ENCODE results near the gene AVPI1. TPM values are rescaled to one million over a fixed set of nuclear protein-coding genes. Genes with fewer than 3 reads are reported as not detected.
"Not testable (repeated sequence)": the region's sequence is repeated elsewhere in the genome, so short reads cannot be mapped to it uniquely, and the experiment has no call there.

AVPI1 gene
- total RNA-seq, 1 donor from 2014 or later, result 6.5 TPM

DNA sequence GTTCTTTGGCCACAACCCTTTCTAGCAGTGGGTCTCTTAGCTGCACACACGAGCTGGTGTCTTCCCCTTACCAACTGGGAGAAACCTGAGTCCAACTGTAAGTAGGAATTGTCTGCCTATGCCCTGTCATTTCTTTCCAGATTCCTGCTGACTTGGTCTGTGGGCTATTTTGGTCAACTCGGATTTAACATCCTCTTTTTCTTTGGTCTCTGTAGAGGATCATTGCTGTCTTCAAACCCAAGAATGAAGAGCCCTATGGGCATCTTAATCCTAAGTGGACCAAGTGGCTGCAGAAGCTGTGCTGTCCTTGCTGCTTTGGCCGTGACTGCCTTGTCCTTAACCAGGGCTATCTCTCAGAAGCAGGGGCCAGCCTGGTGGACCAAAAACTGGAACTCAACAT, 36.3 kb downstream of the AVPI1 start:
- TF ChIP-seq, protein P1, sequence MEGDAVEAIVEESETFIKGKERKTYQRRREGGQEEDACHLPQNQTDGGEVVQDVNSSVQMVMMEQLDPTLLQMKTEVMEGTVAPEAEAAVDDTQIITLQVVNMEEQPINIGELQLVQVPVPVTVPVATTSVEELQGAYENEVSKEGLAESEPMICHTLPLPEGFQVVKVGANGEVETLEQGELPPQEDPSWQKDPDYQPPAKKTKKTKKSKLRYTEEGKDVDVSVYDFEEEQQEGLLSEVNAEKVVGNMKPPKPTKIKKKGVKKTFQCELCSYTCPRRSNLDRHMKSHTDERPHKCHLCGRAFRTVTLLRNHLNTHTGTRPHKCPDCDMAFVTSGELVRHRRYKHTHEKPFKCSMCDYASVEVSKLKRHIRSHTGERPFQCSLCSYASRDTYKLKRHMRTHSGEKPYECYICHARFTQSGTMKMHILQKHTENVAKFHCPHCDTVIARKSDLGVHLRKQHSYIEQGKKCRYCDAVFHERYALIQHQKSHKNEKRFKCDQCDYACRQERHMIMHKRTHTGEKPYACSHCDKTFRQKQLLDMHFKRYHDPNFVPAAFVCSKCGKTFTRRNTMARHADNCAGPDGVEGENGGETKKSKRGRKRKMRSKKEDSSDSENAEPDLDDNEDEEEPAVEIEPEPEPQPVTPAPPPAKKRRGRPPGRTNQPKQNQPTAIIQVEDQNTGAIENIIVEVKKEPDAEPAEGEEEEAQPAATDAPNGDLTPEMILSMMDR (IDR thresholded peaks at IDR 0.05), result no peak
- Mint-ChIP-seq H3K27ac (ENCODE audit: unreplicated experiment) (peak overlapping the region; percentile 93), H3K27me3 (ENCODE audit: low read depth) (no peaks in the 10 kb centered on the region), H3K4me3 (ENCODE audit: unreplicated experiment) (no peak overlapping the region), H3K4me1 (ENCODE audit: low read depth) (peaks cover 41% of the 10 kb centered on the region), H3K36me3 (ENCODE audit: low read depth) (peaks cover 14% of the 10 kb centered on the region), H3K9me3 (ENCODE audit: low read depth) (no peaks in the 10 kb centered on the region)
- DNase-seq (ENCODE audit: low spot score), result no peak

DNA sequence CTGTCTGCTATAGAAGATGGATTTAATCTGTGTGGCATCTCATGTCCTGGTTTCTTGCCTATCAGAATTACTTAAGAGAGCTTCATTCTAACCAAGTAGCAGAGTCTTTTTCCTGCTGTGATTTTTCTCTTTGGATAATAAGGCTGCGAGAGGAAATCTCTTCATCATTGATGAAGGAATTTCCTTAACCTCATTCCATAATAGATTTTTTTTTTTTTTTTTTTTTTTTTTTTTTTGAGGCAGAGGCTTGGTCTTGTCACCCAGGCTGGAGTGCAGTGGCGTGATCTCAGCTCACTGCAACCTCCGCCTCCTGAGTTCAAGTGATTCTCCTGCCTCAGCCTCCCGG, 37.7 kb downstream of the AVPI1 start:
- H3K27ac Mint-ChIP-seq (ENCODE audit: unreplicated experiment), result peak overlapping the region; percentile 93
- peak overlapping the region; percentile 1 for H3K4me3 Mint-ChIP-seq (ENCODE audit: unreplicated experiment)
- not testable (repeated sequence) for DNase-seq (ENCODE audit: low spot score); H3K9me3 Mint-ChIP-seq (ENCODE audit: low read depth); H3K27me3 Mint-ChIP-seq (ENCODE audit: low read depth)
- H3K36me3 Mint-ChIP-seq (ENCODE audit: low read depth), result peaks cover 16% of the 10 kb centered on the region
- H3K4me1 Mint-ChIP-seq (ENCODE audit: low read depth), result peaks cover 41% of the 10 kb centered on the region

DNA sequence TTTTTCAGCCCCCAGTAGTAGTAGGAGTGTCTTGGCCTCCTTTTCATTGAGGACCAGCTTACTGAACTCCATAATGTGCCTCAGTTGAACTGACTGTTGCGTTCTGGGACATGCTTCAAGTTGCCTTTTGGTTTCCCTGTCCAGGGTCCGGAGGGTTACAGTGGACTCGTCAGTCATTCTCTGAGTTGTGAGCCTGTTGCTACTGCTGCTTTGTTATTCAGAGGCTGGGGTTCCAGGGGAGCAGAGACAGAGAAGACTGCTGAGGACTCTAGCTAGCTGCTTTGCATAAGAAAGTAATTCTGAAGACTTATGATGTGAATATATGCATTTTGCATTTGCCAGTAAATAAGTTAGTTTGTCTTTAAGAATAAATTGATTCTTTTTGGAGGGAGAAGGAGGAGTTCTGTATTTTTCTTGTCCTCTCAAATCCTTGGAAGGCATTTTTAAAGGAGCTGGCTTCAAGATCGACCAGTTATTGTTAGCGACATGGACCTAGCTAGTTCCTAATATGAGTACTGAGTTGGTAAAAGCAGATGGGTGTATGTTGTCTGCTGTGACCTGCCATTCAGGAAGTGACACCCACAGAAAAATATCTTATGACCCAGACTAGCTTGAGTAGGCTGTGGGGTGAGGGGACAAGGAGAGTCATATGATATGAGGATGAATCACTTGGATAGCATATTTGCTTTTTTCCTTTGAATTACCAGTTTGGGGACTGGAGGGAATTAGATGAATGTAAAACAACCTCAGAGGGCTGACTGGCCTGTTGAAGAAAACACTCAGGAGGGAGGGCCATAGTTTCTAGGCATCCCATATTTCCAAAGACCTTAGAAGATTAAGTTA, 38.3 kb downstream of the AVPI1 start:
- Mint-ChIP-seq H3K9me3 (ENCODE audit: low read depth) (no peaks in the 10 kb centered on the region), H3K36me3 (ENCODE audit: low read depth) (peaks cover 13% of the 10 kb centered on the region), H3K27ac (ENCODE audit: unreplicated experiment) (peak overlapping the region; percentile 93), H3K4me3 (ENCODE audit: unreplicated experiment) (peak overlapping the region; percentile 1), H3K27me3 (ENCODE audit: low read depth) (no peaks in the 10 kb centered on the region), H3K4me1 (ENCODE audit: low read depth) (peaks cover 41% of the 10 kb centered on the region)
- no peak for DNase-seq (ENCODE audit: low spot score)
- TF ChIP-seq, protein P1 (IDR thresholded peaks at IDR 0.05), result no peak

- H3K36me3 Mint-ChIP-seq (ENCODE audit: low read depth), result peaks cover 4% of the 10 kb centered on the region
- peak overlapping the region; percentile 93 for H3K27ac Mint-ChIP-seq (ENCODE audit: unreplicated experiment)
- H3K9me3 Mint-ChIP-seq (ENCODE audit: low read depth), result no peaks in the 10 kb centered on the region
Observed at GRCh38 chr10:97647556-97647955, 39.5 kb downstream of the AVPI1 start.

GRCh38 chr10:97644936-97645335, 42.1 kb downstream of the AVPI1 start:
- no peak overlapping the region for H3K27ac Mint-ChIP-seq (ENCODE audit: unreplicated experiment)
- H3K36me3 Mint-ChIP-seq (ENCODE audit: low read depth), result peaks cover 4% of the 10 kb centered on the region
- TF ChIP-seq, protein P1 (IDR thresholded peaks at IDR 0.05), result no peak
- H3K4me3 Mint-ChIP-seq (ENCODE audit: unreplicated experiment), result no peak overlapping the region
- H3K9me3 Mint-ChIP-seq (ENCODE audit: low read depth), result no peaks in the 10 kb centered on the region
- peaks cover 49% of the 10 kb centered on the region for H3K4me1 Mint-ChIP-seq (ENCODE audit: low read depth)
- DNase-seq (ENCODE audit: low spot score), result no peak
- no peaks in the 10 kb centered on the region for H3K27me3 Mint-ChIP-seq (ENCODE audit: low read depth)

More at GRCh38 chr10:97647556-97647955, 39.5 kb downstream of the AVPI1 start:
- H3K4me1 Mint-ChIP-seq (ENCODE audit: low read depth), result peaks cover 45% of the 10 kb centered on the region
- no peaks in the 10 kb centered on the region for H3K27me3 Mint-ChIP-seq (ENCODE audit: low read depth)
- TF ChIP-seq, protein P1 (IDR thresholded peaks at IDR 0.05), result no peak
- DNase-seq (ENCODE audit: low spot score), result no peak
- H3K4me3 Mint-ChIP-seq (ENCODE audit: unreplicated experiment), result no peak overlapping the region

Data from chondrocyte (in vitro differentiated cells).